ENCODE measurements around the gene NTSR2. TPM values are rescaled to one million over a fixed set of nuclear protein-coding genes. Genes with fewer than 3 reads are reported as not detected.

NTSR2 gene
- total and polyA plus RNA-seq, 2 donors (not counting 3 experiments of a cell fraction or from before 2014, with no cell fraction given), result not detected

GRCh38 chr2:11680901-11681721, 11.1 kb upstream of the NTSR2 start:
- no peaks in the 10 kb centered on the region for H3K9me3 ChIP-seq (replicated peaks; ENCODE audit: control insufficient read depth, insufficient read depth, low read length)
- no peak overlapping the region for H3K4me2 ChIP-seq (ENCODE audit: insufficient read depth, low read length)
- CTCF ChIA-PET, result interaction anchor here (1.1 to 1.7 kb wide), 7 partner anchors 12 to 203 kb away, joined by 3 to 10 read pairs (median 5); no protein-coding TSS in a partner anchor
- no peak overlapping the region for H3K27ac ChIP-seq (ENCODE audit: insufficient read depth, low read depth, low read length)
- POLR2A ChIA-PET, result no interaction called here
- FAIRE-seq, result no peak
- peaks cover 4% of the 10 kb centered on the region for H3K4me1 ChIP-seq (ENCODE audit: control insufficient read depth, extremely low read depth, insufficient read depth, low read length)
- no TSS peak for BruUV-seq (replicated peaks)
- no peaks in the 10 kb centered on the region for H3K79me2 ChIP-seq (ENCODE audit: control insufficient read depth, insufficient read depth, low read length)
- no peak for DNase-seq (ENCODE audit: low read depth, low spot score)
- H2AFZ ChIP-seq (ENCODE audit: low read depth, low read length), result no peak overlapping the region
- no peak overlapping the region for H3K4me3 ChIP-seq (replicated peaks in 1 of 3; ENCODE audit: insufficient read depth in 1 of 3, low read depth in 1 of 3, low read length in 3 of 3)
- no peaks in the 10 kb centered on the region for H4K20me1 ChIP-seq (replicated peaks; ENCODE audit: control insufficient read depth, extremely low read depth, insufficient read depth, low read length)
- no peaks in the 10 kb centered on the region for H3K9me1 ChIP-seq (replicated peaks; ENCODE audit: control insufficient read depth, extremely low read depth, insufficient read depth, low read length)
- dilution Hi-C loops (cut with MboI; ENCODE audit: extremely low pct_ligation_motif_present, low sequenced_read_pairs) (no loop called here), intact Hi-C loops (cut with micrococcal nuclease) (loop anchor here (5.0 kb wide), 1 partner anchor 79 kb away; no protein-coding TSS in a partner anchor)
- H3K36me3 ChIP-seq (ENCODE audit: control insufficient read depth in 2 of 2, extremely low read depth in 1 of 2, insufficient read depth in 2 of 2, low read length in 2 of 2), result no peaks in the 10 kb centered on the region
- TF ChIP-seq JUN (IDR thresholded peaks at IDR 0.05; ENCODE audit: borderline replicate concordance, insufficient read depth, insufficient read length, low read depth) (no peak), POLR2AphosphoS5 (IDR thresholded peaks at IDR 0.05; ENCODE audit: insufficient read depth, low read depth, low read length) (no peak), CTCF (IDR thresholded peaks at IDR 0.05; ENCODE audit: extremely low read depth in 1 of 2, insufficient read depth in 1 of 2, low read depth in 1 of 2, low read length in 2 of 2) (no peak), MYC (IDR thresholded peaks at IDR 0.05; ENCODE audit: low read depth, low read length) (no peak), EZH2 (IDR thresholded peaks at IDR 0.05; ENCODE audit: borderline replicate concordance, low read depth, low read length, severe bottlenecking) (no peak), FOS (IDR thresholded peaks at IDR 0.05; ENCODE audit: borderline replicate concordance, insufficient read depth, low read length) (no peak)
- H3K27me3 ChIP-seq (ENCODE audit: control insufficient read depth in 2 of 2, insufficient read depth in 2 of 2, low read length in 2 of 2), result peaks cover 4 to 16% of the 10 kb centered on the region in 2 experiments
- H3K9ac ChIP-seq (replicated peaks; ENCODE audit: extremely low read depth, insufficient read depth, low read length), result no peak overlapping the region
